Fibroblast of lung (primary cell): ENCODE measurements around the gene FAM209B. TPM values are rescaled to one million over a fixed set of nuclear protein-coding genes. Genes with fewer than 3 reads are reported as not detected.

ENCODE experiments used
- DNase-seq, 2 donors: peaks; one replicate each; pipeline versions ENCODE4 v3.0.0 to v3.0.0-alpha.2; 2010; ENCODE audit warnings: low read depth in 2 of 2
- H2AFZ ChIP-seq: 2 replicates; pipeline ENCODE4 v1.5.1; 2012; ENCODE audit warnings: low read length, control low read depth, inconsistent platforms
- H3K27ac ChIP-seq: 2 replicates; pipeline ENCODE4 v1.5.1; 2011; ENCODE audit warnings: low read length, control low read depth; ENCODE audit not compliant: insufficient read depth
- H3K27me3 ChIP-seq: 2 replicates; pipeline ENCODE4 v1.5.1; 2011; ENCODE audit warnings: mild to moderate bottlenecking, low read length; ENCODE audit not compliant: control insufficient read depth, insufficient read depth
- H3K36me3 ChIP-seq: 2 replicates; pipeline ENCODE4 v1.5.1; 2011; ENCODE audit warnings: low read length; ENCODE audit not compliant: control insufficient read depth, insufficient read depth
- H3K4me1 ChIP-seq: 2 replicates; pipeline ENCODE4 v1.5.1; 2011; ENCODE audit warnings: low read length; ENCODE audit not compliant: control insufficient read depth, insufficient read depth; ENCODE audit errors: extremely low read depth
- H3K4me2 ChIP-seq: 2 replicates; pipeline ENCODE4 v1.5.1; 2011; ENCODE audit warnings: low read length, control low read depth; ENCODE audit not compliant: insufficient read depth; ENCODE audit errors: extremely low read depth
- H3K4me3 ChIP-seq, 4 experiments: fragments of 200-600 bp in 1 of 4; sonication (generic) in 1 of 4; replicated peaks in 1 of 4; 2 replicates each; pipeline ENCODE4 v1.5.1; 2011 to 2016; ENCODE audit warnings: low read length in 4 of 4, low read depth in 3 of 4, mild to moderate bottlenecking in 3 of 4, control low read depth in 2 of 4, inconsistent platforms in 1 of 4, mixed read lengths in 1 of 4; ENCODE audit not compliant: insufficient read depth in 1 of 4; ENCODE audit errors: control extremely low read depth in 1 of 4
- H3K79me2 ChIP-seq: 2 replicates; pipeline ENCODE4 v1.5.1; 2012; ENCODE audit warnings: mild to moderate bottlenecking, low read length, inconsistent platforms; ENCODE audit not compliant: control insufficient read depth, insufficient read depth
- H3K9ac ChIP-seq: 2 replicates; pipeline ENCODE4 v1.5.1; 2011; ENCODE audit warnings: mild to moderate bottlenecking, low read length, control low read depth; ENCODE audit not compliant: insufficient read depth
- H3K9me3 ChIP-seq: 2 replicates; pipeline ENCODE4 v1.5.1; 2012; ENCODE audit warnings: low read depth, low read length; ENCODE audit not compliant: control insufficient read depth, insufficient read depth
- H4K20me1 ChIP-seq: 2 replicates; pipeline ENCODE4 v1.5.1; 2011; ENCODE audit warnings: low read length; ENCODE audit not compliant: control insufficient read depth, insufficient read depth; ENCODE audit errors: extremely low read depth
- CTCF ChIP-seq, 2 donors: IDR thresholded peaks in 1 of 2; conservative IDR thresholded peaks in 1 of 2; 1 replicate in 1 of 2; 2 replicates in 1 of 2; pipeline ENCODE4 v1.5.1; 2011 to 2012; ENCODE audit warnings: low read length in 2 of 2, control low read depth in 1 of 2, inconsistent platforms in 1 of 2, low read depth in 1 of 2, mild to moderate bottlenecking in 1 of 2
- EZH2 ChIP-seq: IDR thresholded peaks from 2 replicates; pipeline ENCODE4 v1.5.1; 2012; ENCODE audit warnings: low read length, control low read depth, mild to moderate bottlenecking; ENCODE audit errors: missing control alignments
- polyA plus RNA-seq, 2 donors: library from polyadenylated mRNA; depleted of rRNA in 1 of 2; stranded (reverse) in 1 of 2; unstranded in 1 of 2; fragments of >200 nt; gene quantifications; 2 replicates each; pipeline ENCODE4 v1.2.1, GENCODE V29; 2011 to 2012; ENCODE audit warnings: missing spikeins in 1 of 2
- total RNA-seq: library from RNA; depleted of rRNA; stranded (reverse); fragments of >200 nt; gene quantifications from 2 replicates; pipeline ENCODE4 v1.2.1, GENCODE V29; 2014

The FAM209B gene
- total and polyA plus RNA-seq, 2 donors (not counting 1 experiment from before 2014, with no cell fraction given): 0.18 TPM; not detected in 1

- H3K9ac ChIP-seq: no peak overlapping the region
- no peak for DNase-seq
- no peak overlapping the region for H2AFZ ChIP-seq
These were observed 39.1 kb downstream of the FAM209B start for GRCh38 chr20:56572172-56572571.

GRCh38 chr20:56573986-56574385, 40.9 kb downstream of the FAM209B start:
- Histone ChIP-seq H3K27ac (no peak overlapping the region), H3K4me2 (no peak overlapping the region), H4K20me1 (no peaks in the 10 kb centered on the region), H3K4me1 (no peaks in the 10 kb centered on the region), H3K9ac (no peak overlapping the region), H3K79me2 (no peaks in the 10 kb centered on the region), H3K27me3 (no peaks in the 10 kb centered on the region), H3K36me3 (no peaks in the 10 kb centered on the region), H2AFZ (no peak overlapping the region), H3K9me3 (no peaks in the 10 kb centered on the region), H3K4me3 (no peak overlapping the region)
- DNase-seq: no peak
- no peak for TF ChIP-seq EZH2
- no peak for TF ChIP-seq CTCF (conservative IDR thresholded peaks at IDR 0.05 in 1 of 2, IDR thresholded peaks at IDR 0.05 in 1 of 2; ENCODE audit: low read depth in 1 of 2, low read length in 2 of 2)

More at GRCh38 chr20:56572172-56572571, 39.1 kb downstream of the FAM209B start:
- no peaks in the 10 kb centered on the region for H3K9me3 ChIP-seq
- no peaks in the 10 kb centered on the region for H3K4me1 ChIP-seq
- no peaks in the 10 kb centered on the region for H4K20me1 ChIP-seq
- no peak overlapping the region for H3K27ac ChIP-seq
- H3K27me3 ChIP-seq: no peaks in the 10 kb centered on the region
- H3K36me3 ChIP-seq: no peaks in the 10 kb centered on the region
- TF ChIP-seq EZH2: no peak
- TF ChIP-seq CTCF (conservative IDR thresholded peaks at IDR 0.05 in 1 of 2, IDR thresholded peaks at IDR 0.05 in 1 of 2; ENCODE audit: low read depth in 1 of 2, low read length in 2 of 2): no peak
- H3K4me2 ChIP-seq: no peak overlapping the region
- no peak overlapping the region for H3K4me3 ChIP-seq
- no peaks in the 10 kb centered on the region for H3K79me2 ChIP-seq

GRCh38 chr20:56574531-56575142, 41.6 kb downstream of the FAM209B start:
- no peaks in the 10 kb centered on the region for H3K27me3 ChIP-seq
- H3K9me3 ChIP-seq: no peaks in the 10 kb centered on the region
- DNase-seq: no peak
- no peaks in the 10 kb centered on the region for H4K20me1 ChIP-seq
- no peak overlapping the region for H2AFZ ChIP-seq
- TF ChIP-seq CTCF (conservative IDR thresholded peaks at IDR 0.05 in 1 of 2, IDR thresholded peaks at IDR 0.05 in 1 of 2; ENCODE audit: low read depth in 1 of 2, low read length in 2 of 2): no peak
- no peak for TF ChIP-seq EZH2
- no peaks in the 10 kb centered on the region for H3K4me1 ChIP-seq
- no peak overlapping the region for H3K4me2 ChIP-seq
- no peak overlapping the region for H3K27ac ChIP-seq
- no peaks in the 10 kb centered on the region for H3K79me2 ChIP-seq
- no peak overlapping the region for H3K4me3 ChIP-seq
- no peak overlapping the region for H3K9ac ChIP-seq
- H3K36me3 ChIP-seq: no peaks in the 10 kb centered on the region
